HEK293T (cell line): Measurements from ENCODE around the gene TAF3.

Experiments
- BHLHE40 ChIP-seq: fragments of 450-650 bp; IDR thresholded peaks from 2 replicates; pipeline ENCODE4 v1.6.1; 2016; ENCODE audit warnings: mild to moderate bottlenecking, moderate library complexity, borderline replicate concordance
- CTBP1 ChIP-seq: fragments of 450-650 bp; IDR thresholded peaks from 2 replicates; pipeline ENCODE4 v1.6.1; 2016; ENCODE audit warnings: borderline replicate concordance
- ELF4 ChIP-seq: fragments of 450-650 bp; IDR thresholded peaks from 2 replicates; pipeline ENCODE4 v1.6.1; 2017; ENCODE audit warnings: antibody characterized with exemption
- FOXA1 ChIP-seq: fragments of 450-650 bp; IDR thresholded peaks from 2 replicates; pipeline ENCODE4 v1.6.1; 2016; ENCODE audit warnings: mild to moderate bottlenecking
- FOXK2 ChIP-seq: fragments of 450-650 bp; IDR thresholded peaks from 2 replicates; pipeline ENCODE4 v1.6.1; 2016; ENCODE audit warnings: mild to moderate bottlenecking
- SP1 ChIP-seq: fragments of 450-650 bp; IDR thresholded peaks from 2 replicates; pipeline ENCODE4 v1.6.1; 2017
- SUZ12 ChIP-seq: fragments of 450-650 bp; IDR thresholded peaks from 2 replicates; pipeline ENCODE4 v1.6.1; 2016; ENCODE audit warnings: mild to moderate bottlenecking
- TARDBP ChIP-seq: fragments of 450-650 bp; IDR thresholded peaks from 2 replicates; pipeline ENCODE4 v1.6.1; 2016

GRCh38 chr10:7969623-7970022 is 151.3 kb downstream of the TAF3 start:
- TF ChIP-seq SP1 = no peak
- TF ChIP-seq FOXA1 = no peak
- no peak for TF ChIP-seq ELF4
- TF ChIP-seq CTBP1 = no peak
- no peak for TF ChIP-seq FOXK2
- TF ChIP-seq TARDBP = no peak
- no peak for TF ChIP-seq BHLHE40
- no peak for TF ChIP-seq SUZ12
